PC-3 (cell line): ENCODE results near the gene MGMT.

Experiments used
- CTCF ChIP-seq: fragments of 300-600 bp; sonication (generic); conservative IDR thresholded peaks from 2 replicates; pipeline ENCODE4 v1.5.1; 2017; ENCODE audit warnings: antibody characterized with exemption, low read depth, mild to moderate bottlenecking, low read length
- EZH2 ChIP-seq: fragments of 300-600 bp; sonication (generic); IDR thresholded peaks from one replicate; pipeline ENCODE4 v1.6.1; 2017; ENCODE audit warnings: antibody characterized with exemption, mild to moderate bottlenecking, low read length; ENCODE audit not compliant: unreplicated experiment
- EZH2phosphoT487 ChIP-seq: fragments of 300-600 bp; sonication (generic); IDR thresholded peaks from 2 replicates; pipeline ENCODE4 v1.6.1; 2018; ENCODE audit warnings: mild to moderate bottlenecking, antibody characterized with exemption, low read length, borderline replicate concordance

- TF ChIP-seq CTCF (no peak), EZH2phosphoT487 (no peak), EZH2 (no peak)
These were observed 22.7 kb upstream of the MGMT start for GRCh38 chr10:129444359-129444758.
